Aorta (tissue), 5 donors: ENCODE data around the gene LGR5. TPM values are rescaled to one million over a fixed set of nuclear protein-coding genes. Genes with fewer than 3 reads are reported as not detected.

Experiments used
- ATAC-seq: fragments of 200-7000 bp; cut with Tn5 transposase; one replicate; pipeline ENCODE4 v1.9.1; 2022; ENCODE audit warnings: moderate library complexity; ENCODE audit not compliant: low FRiP score
- DNase-seq, 2 donors: peaks; one replicate each; pipeline ENCODE4 v3.0.0-alpha.2; 2020
- H3K27ac ChIP-seq, 2 donors: one replicate each; pipeline ENCODE4 v1.5.1; 2013; ENCODE audit warnings: low read length in 2 of 2, mild to moderate bottlenecking in 2 of 2, moderate library complexity in 2 of 2, control low read depth in 1 of 2, inconsistent platforms in 1 of 2, low read depth in 1 of 2
- H3K27me3 ChIP-seq, 2 donors: one replicate each; pipeline ENCODE4 v1.6.1; 2013; ENCODE audit warnings: control low read depth in 1 of 2, low read length in 1 of 2, mild to moderate bottlenecking in 1 of 2, moderate library complexity in 1 of 2; ENCODE audit not compliant: insufficient read depth in 2 of 2, control insufficient read depth in 1 of 2
- H3K36me3 ChIP-seq, 2 donors: one replicate each; pipeline ENCODE4 v1.6.1; 2013; ENCODE audit warnings: control low read depth in 1 of 2, low read length in 1 of 2, mild to moderate bottlenecking in 1 of 2; ENCODE audit not compliant: insufficient read depth in 2 of 2, control insufficient read depth in 1 of 2
- H3K4me1 ChIP-seq, 2 donors: one replicate each; pipeline ENCODE4 v1.6.1; 2013; ENCODE audit warnings: low read length in 2 of 2, control low read depth in 1 of 2, mild to moderate bottlenecking in 1 of 2, moderate library complexity in 1 of 2; ENCODE audit not compliant: insufficient read depth in 2 of 2, control insufficient read depth in 1 of 2
- H3K4me3 ChIP-seq, 2 donors: one replicate each; pipeline ENCODE4 v1.5.1; 2013; ENCODE audit warnings: low read length in 2 of 2, control low read depth in 1 of 2, mild to moderate bottlenecking in 1 of 2
- H3K9me3 ChIP-seq: one replicate; pipeline ENCODE4 v1.6.1; 2013; ENCODE audit warnings: mild to moderate bottlenecking, low read length; ENCODE audit not compliant: control insufficient read depth
- WGBS, 2 donors: extraction: QIAGEN DNeasy Blood & Tissue Kit; methylation state at CpG; one replicate each; pipeline ENCODE4 v1.1.7; 2013; 5-methylcytosine and 5-hydroxymethylcytosine counted together
- intact Hi-C, 2 donors: fragments of 100-400 bp; cut with DNase I; formaldehyde crosslinking; loops; one replicate each; pipeline versions ENCODE4 v1.14.2 to v1.15.0; 2022
- polyA plus RNA-seq, 2 donors: library from polyadenylated mRNA; stranded (reverse); fragments of 200-250 nt; gene quantifications; one replicate each; pipeline ENCODE4 v1.2.3, GENCODE V29; 2013
- total RNA-seq, 2 donors: library from RNA; stranded (reverse); fragmentation: NEBNext Ultra II Directional; extraction: Animal tissue kit (Norgen Biotek cat#: 25700); gene quantifications; one replicate each; pipeline ENCODE4 v1.2.1, GENCODE V29; 2021
- donor health status: healthy with polysubstance abuse.
- donor health status: Bipolar disorder and iron deficiency.
- donor health status: DM: no; HTN: no; CAD: no.
- donor health status: DM: no; HTN: no; CAD: no.
- donor health status: DM: yes; HTN: yes; CAD: no.

LGR5 gene
- total and polyA plus RNA-seq, 4 donors, result 0.10 to 1.6 (median 0.57) TPM

DNA sequence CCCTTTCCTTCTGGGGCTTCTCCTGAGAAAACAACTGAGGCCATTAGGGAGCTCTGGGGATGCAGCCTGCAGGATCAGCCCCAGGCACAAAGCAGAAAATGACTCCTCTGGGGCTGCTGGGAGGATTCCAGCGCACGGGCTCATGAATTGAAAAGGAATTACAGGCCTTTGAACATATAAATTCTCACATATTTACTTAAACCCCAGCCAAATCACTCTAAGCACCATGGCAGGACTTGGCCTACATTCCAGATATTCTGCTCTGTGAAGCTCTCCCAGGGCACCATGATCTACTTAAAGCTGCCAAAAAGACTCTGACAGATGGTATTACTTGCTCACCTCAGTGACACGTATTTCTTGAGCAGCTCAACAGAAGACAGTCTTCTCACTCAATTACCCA, 136.9 kb downstream of the LGR5 start:
- Histone ChIP-seq H3K9me3 (no peaks in the 10 kb centered on the region), H3K4me1 (no peaks in the 10 kb centered on the region), H3K27ac (no peak overlapping the region), H3K36me3 (no peaks in the 10 kb centered on the region), H3K4me3 (no peak overlapping the region), H3K27me3 (no peaks in the 10 kb centered on the region)
- ATAC-seq (no peak), DNase-seq (no peak)
- 45 to 50% methylated on average over 3 of the region's 3 CpGs for WGBS, 2 donors
- intact Hi-C loops, result no loop called here

DNA sequence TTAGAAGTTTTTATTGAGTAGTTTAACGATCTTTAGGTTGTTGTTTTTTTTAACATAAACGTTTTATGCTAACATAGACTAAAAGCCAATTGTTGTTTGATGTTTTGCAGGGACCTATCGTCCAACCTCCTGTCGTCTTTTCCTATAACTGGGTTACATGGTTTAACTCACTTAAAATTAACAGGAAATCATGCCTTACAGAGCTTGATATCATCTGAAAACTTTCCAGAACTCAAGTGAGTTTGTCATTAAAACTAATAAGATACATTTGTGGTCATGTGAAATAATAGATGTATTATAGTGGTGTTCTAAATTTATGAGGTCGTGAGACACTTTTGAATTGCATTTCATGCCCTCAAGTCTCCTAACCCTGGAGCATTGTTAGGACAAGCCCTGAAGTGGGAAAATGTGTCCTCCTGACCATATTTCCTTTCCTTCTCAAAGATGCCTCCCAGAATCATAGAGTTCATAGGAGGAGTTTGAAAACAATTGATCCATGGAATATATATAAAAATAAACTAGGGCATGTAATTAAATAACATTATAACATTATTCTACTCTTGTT, 139.2 kb downstream of the LGR5 start:
- DNase-seq (no peak), ATAC-seq (no peak)
- H3K4me1 ChIP-seq, result no peaks in the 10 kb centered on the region
- no peaks in the 10 kb centered on the region for H3K36me3 ChIP-seq
- intact Hi-C loops, result no loop called here
- no peaks in the 10 kb centered on the region for H3K9me3 ChIP-seq
- H3K27me3 ChIP-seq, result no peaks in the 10 kb centered on the region
- no peak overlapping the region for H3K4me3 ChIP-seq
- WGBS, 2 donors, result 56 to 73% methylated on average over 5 of the region's 5 CpGs
- no peak overlapping the region for H3K27ac ChIP-seq

DNA sequence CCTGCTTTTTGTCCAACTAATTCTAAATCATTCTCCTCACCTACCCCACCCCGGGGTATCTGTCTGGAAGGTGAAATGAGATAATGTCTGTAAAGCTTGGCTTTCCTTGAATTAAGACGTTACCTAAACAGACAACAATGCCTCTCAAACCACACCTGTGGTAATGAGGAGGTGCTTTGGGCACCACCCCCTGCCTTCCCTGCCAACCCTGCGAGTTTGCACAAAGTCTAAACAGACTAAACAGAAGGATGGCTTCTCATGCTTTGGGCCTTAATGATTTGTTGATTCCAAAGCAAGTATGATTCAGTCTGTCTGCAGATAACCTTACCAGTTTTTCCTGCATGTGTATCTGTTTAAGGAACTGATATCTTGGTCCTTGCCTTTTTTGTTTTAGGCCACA, 141.6 kb downstream of the LGR5 start:
- ATAC-seq (no peak), DNase-seq (no peak)
- 90 to 91% methylated on average over 3 of the region's 3 CpGs for WGBS, 2 donors
- intact Hi-C loops, result no loop called here
- no peak overlapping the region for H3K27ac ChIP-seq
- H3K9me3 ChIP-seq, result no peaks in the 10 kb centered on the region
- no peak overlapping the region for H3K4me3 ChIP-seq
- no peaks in the 10 kb centered on the region for H3K27me3 ChIP-seq
- no peaks in the 10 kb centered on the region for H3K4me1 ChIP-seq
- no peaks in the 10 kb centered on the region for H3K36me3 ChIP-seq

DNA sequence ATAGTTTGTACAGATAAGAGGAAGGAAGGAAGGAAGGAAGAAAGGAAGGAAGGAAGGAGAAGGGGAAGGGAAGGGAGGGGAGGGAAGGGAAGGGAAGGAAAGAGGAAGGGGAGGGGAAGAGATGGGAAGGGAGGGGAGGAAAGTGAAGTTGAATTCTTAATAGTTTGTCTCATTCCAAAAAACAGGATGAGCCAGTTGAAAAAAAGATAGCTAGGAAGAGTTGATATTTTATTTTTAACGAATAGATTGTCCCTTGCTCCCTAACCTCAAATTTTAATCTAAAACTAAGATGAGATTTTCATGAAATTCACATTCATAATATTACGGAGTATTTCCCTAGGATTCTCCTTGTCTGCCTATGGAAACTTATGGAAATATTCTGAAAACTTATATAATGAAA, 143.3 kb downstream of the LGR5 start:
- DNase-seq (no peak), ATAC-seq (no peak)
- no peak overlapping the region for H3K27ac ChIP-seq
- H3K4me1 ChIP-seq, result no peaks in the 10 kb centered on the region
- no peaks in the 10 kb centered on the region for H3K27me3 ChIP-seq
- 93 to 100% methylated on average over 2 of the region's 2 CpGs for WGBS, 2 donors
- intact Hi-C loops, result no loop called here
- H3K36me3 ChIP-seq, result no peaks in the 10 kb centered on the region
- no peak overlapping the region for H3K4me3 ChIP-seq
- H3K9me3 ChIP-seq, result no peaks in the 10 kb centered on the region

DNA sequence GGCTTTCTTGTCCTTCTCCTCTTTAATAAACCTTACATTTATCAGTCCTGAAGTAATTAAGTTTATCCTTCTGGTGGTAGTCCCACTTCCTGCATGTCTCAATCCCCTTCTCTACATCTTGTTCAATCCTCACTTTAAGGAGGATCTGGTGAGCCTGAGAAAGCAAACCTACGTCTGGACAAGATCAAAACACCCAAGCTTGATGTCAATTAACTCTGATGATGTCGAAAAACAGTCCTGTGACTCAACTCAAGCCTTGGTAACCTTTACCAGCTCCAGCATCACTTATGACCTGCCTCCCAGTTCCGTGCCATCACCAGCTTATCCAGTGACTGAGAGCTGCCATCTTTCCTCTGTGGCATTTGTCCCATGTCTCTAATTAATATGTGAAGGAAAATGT, 144.8 kb downstream of the LGR5 start:
- H3K27ac ChIP-seq, result no peak overlapping the region
- H3K9me3 ChIP-seq, result no peaks in the 10 kb centered on the region
- H3K4me3 ChIP-seq, result no peak overlapping the region
- peaks cover 0 to 1% of the 10 kb centered on the region in 2 donors for H3K4me1 ChIP-seq
- intact Hi-C loops, result no loop called here
- H3K36me3 ChIP-seq, result no peaks in the 10 kb centered on the region
- no peaks in the 10 kb centered on the region for H3K27me3 ChIP-seq
- DNase-seq (no peak), ATAC-seq (no peak)
- WGBS, 2 donors, result 85 to 90% methylated on average over 3 of the region's 3 CpGs

DNA sequence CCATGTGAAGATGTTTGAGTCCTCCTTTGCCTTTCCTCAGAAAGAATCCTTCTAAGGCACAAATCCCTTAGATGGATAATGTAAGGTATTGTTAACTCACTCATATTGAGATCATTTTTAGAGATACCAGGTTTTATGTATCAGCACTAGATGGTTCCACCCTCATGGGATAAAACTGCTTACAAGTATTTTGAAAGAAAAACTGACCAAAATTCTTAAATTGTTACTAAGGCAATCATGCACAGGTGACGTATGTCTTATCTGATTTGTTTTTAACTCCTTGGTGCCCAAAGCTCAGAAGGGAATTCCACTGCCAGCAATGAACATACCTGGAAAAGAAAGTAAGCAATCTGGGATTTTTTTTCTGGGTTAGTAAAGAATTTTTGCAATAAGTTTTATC, 145.6 kb downstream of the LGR5 start:
- Histone ChIP-seq H3K4me1 (peaks cover 0 to 3% of the 10 kb centered on the region in 2 donors), H3K9me3 (no peaks in the 10 kb centered on the region), H3K4me3 (no peak overlapping the region), H3K27ac (no peak overlapping the region), H3K36me3 (no peaks in the 10 kb centered on the region), H3K27me3 (no peaks in the 10 kb centered on the region)
- intact Hi-C loops, result no loop called here
- ATAC-seq (no peak), DNase-seq (no peak)
- 38 to 46% methylated on average over 1 of the region's 1 CpG for WGBS, 2 donors

DNA sequence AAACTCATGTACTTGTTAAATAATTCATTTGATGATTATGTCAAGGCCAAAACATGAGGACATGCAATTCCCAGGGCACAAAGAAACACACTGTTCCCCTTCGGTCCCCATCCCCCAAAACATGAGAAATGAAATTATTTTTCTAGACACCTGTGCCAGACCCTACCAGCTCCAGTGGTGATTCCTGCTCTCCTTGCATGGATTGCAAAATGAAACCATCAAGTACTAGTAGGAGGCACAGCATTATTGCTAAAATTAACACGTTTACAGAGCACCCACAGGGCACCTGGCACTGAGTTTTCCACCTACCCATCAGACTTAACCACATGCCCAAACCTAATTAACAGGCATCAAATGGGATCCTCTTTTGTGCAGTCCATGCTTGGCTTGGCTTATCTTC, 147.4 kb downstream of the LGR5 start:
- Histone ChIP-seq H3K36me3 (no peaks in the 10 kb centered on the region), H3K9me3 (no peaks in the 10 kb centered on the region), H3K27ac (no peak overlapping the region), H3K27me3 (no peaks in the 10 kb centered on the region), H3K4me3 (no peak overlapping the region), H3K4me1 (peaks cover 0 to 3% of the 10 kb centered on the region in 2 donors)
- intact Hi-C loops, result no loop called here
- no peak for DNase-seq
- no peak for ATAC-seq
- WGBS, 2 donors, result 88 to 92% methylated on average over 2 of the region's 2 CpGs

DNA sequence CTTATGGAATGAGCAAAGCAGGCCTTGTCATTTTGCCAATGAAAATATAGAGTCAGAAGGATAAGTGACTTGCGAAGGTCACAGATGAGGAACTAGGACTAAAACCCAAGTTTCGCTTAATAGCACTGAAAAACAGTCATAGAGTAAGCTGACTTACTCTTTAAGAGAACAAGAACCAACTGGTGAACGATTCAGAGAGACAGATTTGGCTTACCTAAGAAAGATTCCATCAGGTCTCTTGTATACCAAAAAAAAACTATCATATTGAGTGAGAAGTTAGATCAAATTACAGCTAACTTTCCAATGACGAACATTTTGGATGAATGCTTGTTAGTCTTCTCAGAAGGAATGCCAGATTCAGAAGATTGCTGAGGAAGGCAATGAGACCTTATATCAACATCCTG, 149.9 kb downstream of the LGR5 start:
- no peak overlapping the region for H3K27ac ChIP-seq
- H3K4me1 ChIP-seq, result peaks cover 2 to 8% of the 10 kb centered on the region in 2 donors
- intact Hi-C loops, result no loop called here
- H3K4me3 ChIP-seq, result no peak overlapping the region
- no peaks in the 10 kb centered on the region for H3K27me3 ChIP-seq
- H3K9me3 ChIP-seq, result no peaks in the 10 kb centered on the region
- DNase-seq, result no peak
- 21 to 22% methylated on average over 4 of the region's 4 CpGs for WGBS, 2 donors
- no peak for ATAC-seq
- H3K36me3 ChIP-seq, result no peaks in the 10 kb centered on the region

DNA sequence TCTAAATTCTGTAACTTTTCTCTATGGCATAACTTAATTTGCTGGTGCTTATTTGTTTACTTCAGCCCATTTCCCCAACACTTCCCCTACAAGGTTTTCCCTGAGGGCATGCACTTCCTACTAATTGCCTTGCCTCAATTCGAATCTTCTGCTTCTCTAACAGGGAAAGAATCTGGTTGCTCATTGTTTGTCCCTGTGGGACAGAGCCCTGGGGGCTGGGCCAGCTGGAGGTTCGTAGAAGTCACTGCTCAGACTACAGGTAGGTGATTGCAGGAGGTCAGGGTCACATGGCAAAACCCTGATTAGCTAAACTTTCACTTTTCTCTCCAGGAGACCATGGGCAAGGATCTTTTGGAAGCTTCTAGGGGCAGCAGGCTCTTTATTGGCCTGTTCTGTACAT, 152.0 kb downstream of the LGR5 start:
- Histone ChIP-seq H3K4me1 (peaks cover 2 to 8% of the 10 kb centered on the region in 2 donors), H3K27ac (no peak overlapping the region), H3K36me3 (no peaks in the 10 kb centered on the region), H3K27me3 (no peaks in the 10 kb centered on the region), H3K9me3 (no peaks in the 10 kb centered on the region), H3K4me3 (no peak overlapping the region)
- WGBS, 2 donors, result 61 to 63% methylated on average over 2 of the region's 2 CpGs
- no peak for DNase-seq
- intact Hi-C loops, result no loop called here
- no peak for ATAC-seq
